OCI-LY7 (cell line): ENCODE data around the gene RPL39. TPM values are rescaled to one million over a fixed set of nuclear protein-coding genes. Genes with fewer than 3 reads are reported as not detected.
A peak's percentile ranks its signal among the peaks of the same experiment; 100 is the strongest.

Experiments used
- BruUV-seq: library from RNA; stranded (reverse); fragments of 400-500 nt; replicated peaks from 2 replicates; lab custom pipeline; 2021; lab: Mats Ljungman, UMichigan
- CTCF ChIA-PET: fragments of 300-600 bp; sonication (Branson Sonifier 250); formaldehyde crosslinking; loops from one replicate; lab custom pipeline; 2022; ENCODE audit warnings: antibody characterized with exemption; ENCODE audit not compliant: unreplicated experiment; lab: Charles Lee
- POLR2A ChIA-PET: fragments of 300-600 bp; sonication (Branson Sonifier 250); formaldehyde crosslinking; loops from one replicate; lab custom pipeline; 2022; ENCODE audit warnings: antibody characterized with exemption; lab: Charles Lee
- DNase-seq: peaks from one replicate; pipeline ENCODE4 v3.0.0-alpha.2; 2015; ENCODE audit warnings: low spot score
- H2AFZ ChIP-seq: fragments of 200-600 bp; sonication (generic), shearing (Covaris generic); 2 replicates; pipeline ENCODE4 v1.6.1; 2014; ENCODE audit warnings: mild to moderate bottlenecking, antibody characterized with exemption, low read length, moderate library complexity
- H3K27ac ChIP-seq: fragments of 200-600 bp; sonication (generic); 2 replicates; pipeline ENCODE4 v1.5.1; 2014; ENCODE audit warnings: mixed run types, low read depth, mild to moderate bottlenecking, moderate library complexity, low read length, inconsistent platforms; ENCODE audit not compliant: poor library complexity, severe bottlenecking
- H3K36me3 ChIP-seq: fragments of 200-600 bp; sonication (generic); 2 replicates; pipeline ENCODE4 v1.6.1; 2014; ENCODE audit warnings: mild to moderate bottlenecking, antibody characterized with exemption, low read length, moderate library complexity, mixed read lengths; ENCODE audit not compliant: insufficient read depth
- H3K4me1 ChIP-seq: fragments of 200-600 bp; sonication (generic); 2 replicates; pipeline ENCODE4 v1.5.1; 2014; ENCODE audit warnings: mild to moderate bottlenecking, low read length; ENCODE audit not compliant: insufficient read depth, poor library complexity, severe bottlenecking
- H3K4me2 ChIP-seq: fragments of 200-600 bp; sonication (generic); 2 replicates; pipeline ENCODE4 v1.6.1; 2014; ENCODE audit warnings: mild to moderate bottlenecking, low read length
- H3K4me3 ChIP-seq: fragments of 200-600 bp; sonication (generic); 2 replicates; pipeline ENCODE4 v1.5.1; 2014; ENCODE audit warnings: mild to moderate bottlenecking, low read depth, low read length; ENCODE audit not compliant: poor library complexity, severe bottlenecking
- H3K79me2 ChIP-seq: fragments of 200-600 bp; sonication (generic); 2 replicates; pipeline ENCODE4 v1.6.1; 2016; ENCODE audit warnings: low read depth, mild to moderate bottlenecking, low read length, moderate library complexity, mixed read lengths; ENCODE audit not compliant: insufficient read depth
- H3K9me2 ChIP-seq: fragments of 200-600 bp; sonication (generic); 2 replicates; pipeline ENCODE4 v1.6.1; 2016; ENCODE audit warnings: mild to moderate bottlenecking, low read length, mixed read lengths; ENCODE audit not compliant: insufficient read depth
- H3K9me3 ChIP-seq: fragments of 200-600 bp; sonication (generic); 2 replicates; pipeline ENCODE4 v1.6.1; 2014; ENCODE audit warnings: mild to moderate bottlenecking, mixed run types, low read length, mixed read lengths
- H4K20me1 ChIP-seq: fragments of 200-600 bp; sonication (generic); 2 replicates; pipeline ENCODE4 v1.6.1; 2014; ENCODE audit warnings: mild to moderate bottlenecking, antibody characterized with exemption, low read length, moderate library complexity, mixed read lengths; ENCODE audit not compliant: insufficient read depth
- EZH2phosphoT487 ChIP-seq: fragments of 200-600 bp; sonication (generic); IDR thresholded peaks from 2 replicates; pipeline ENCODE4 v1.6.1; 2018; ENCODE audit warnings: low read depth, borderline replicate concordance, mild to moderate bottlenecking, mixed run types, antibody characterized with exemption, low read length, moderate library complexity, mixed read lengths
- intact Hi-C: fragments of 100-400 bp; cut with micrococcal nuclease; formaldehyde crosslinking; loops from one replicate; pipeline ENCODE4 v1.10.0; 2022; ENCODE audit not compliant: unreplicated experiment
- total RNA-seq, 2 experiments: library from RNA; depleted of rRNA in 1 of 2; stranded (reverse); fragments of >200 nt in 1 of 2; shearing (Covaris generic) in 1 of 2; gene quantifications; 2 replicates each; pipeline ENCODE4 v1.2.3, GENCODE V29; 2014 to 2022
- TF ChIP-seq, protein P1 (sequence below): fragments of 200-600 bp; sonication (generic); conservative IDR thresholded peaks from 2 replicates; pipeline ENCODE4 v1.5.1; 2014; ENCODE audit warnings: mild to moderate bottlenecking, antibody characterized with exemption, low read length, moderate library complexity, mixed read lengths

RPL39 gene
- total RNA-seq, 2 experiments from 2014 or later, result 2,070 to 2,118 TPM

DNA sequence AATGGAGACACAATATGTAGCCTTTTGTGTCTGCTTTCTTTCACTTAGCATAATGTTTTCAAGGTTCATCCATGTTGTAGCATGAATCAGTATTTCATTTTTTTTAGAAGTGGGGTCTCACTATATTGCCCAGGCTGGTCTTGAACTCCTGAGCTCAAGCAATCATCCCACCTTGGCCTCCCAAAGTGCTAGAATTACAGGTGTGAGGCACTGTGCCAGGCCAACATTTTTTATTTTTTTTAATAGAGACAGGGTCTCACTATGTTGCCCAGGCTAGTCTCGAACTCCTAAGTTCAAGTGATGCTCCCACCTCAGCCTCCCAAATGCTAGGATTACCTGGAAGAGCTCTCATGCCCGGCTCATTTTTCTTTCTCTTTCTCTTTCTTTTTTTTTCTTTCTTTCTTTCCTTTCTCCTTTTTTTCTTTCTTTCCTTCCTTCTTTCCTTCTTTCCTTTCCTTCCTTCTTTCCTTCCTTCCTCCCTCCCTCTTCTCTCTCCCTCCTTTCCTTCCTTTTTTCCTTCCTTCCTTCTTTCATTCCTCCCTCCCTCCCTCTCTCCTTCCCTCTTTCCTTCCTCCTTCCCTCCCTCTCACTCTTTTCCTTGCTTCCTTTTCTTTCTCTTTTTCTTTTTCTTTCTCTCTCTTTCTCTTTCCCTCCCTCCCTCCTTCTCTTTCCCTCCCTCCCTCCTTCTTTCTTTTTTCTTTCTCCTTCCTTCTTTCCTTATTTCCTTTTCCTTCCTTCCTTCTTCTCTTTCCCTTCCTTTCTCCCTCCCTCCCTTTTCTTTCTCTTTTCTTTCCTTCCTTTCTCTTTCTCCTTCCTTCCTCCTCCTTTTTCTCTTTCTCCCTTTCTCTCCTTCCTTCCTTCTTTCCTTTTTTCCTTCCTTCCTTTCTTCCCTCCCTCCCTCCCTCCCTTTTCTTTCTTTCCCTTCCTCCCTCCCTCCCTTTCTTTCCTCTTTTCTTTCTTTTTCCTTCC, 10.1 kb upstream of the RPL39 start:
- DNase-seq, result no peak
- Histone ChIP-seq H3K4me1 (no peaks in the 10 kb centered on the region), H2AFZ (no peak overlapping the region), H3K9me2 (no peaks in the 10 kb centered on the region), H4K20me1 (no peaks in the 10 kb centered on the region), H3K27ac (no peak overlapping the region), H3K9me3 (no peaks in the 10 kb centered on the region), H3K4me2 (no peak overlapping the region), H3K79me2 (no peaks in the 10 kb centered on the region), H3K36me3 (no peaks in the 10 kb centered on the region), H3K4me3 (no peak overlapping the region)
- ChIA-PET CTCF (no interaction called here), POLR2A (interaction anchor here (0.8 to 1.5 kb wide), 2 partner anchors 8 to 10 kb away, joined by 4 read pairs; partner anchors contain the start of gene RPL39)
- no TSS peak for BruUV-seq
- no peak for TF ChIP-seq EZH2phosphoT487
- intact Hi-C loops, result no loop called here

DNA sequence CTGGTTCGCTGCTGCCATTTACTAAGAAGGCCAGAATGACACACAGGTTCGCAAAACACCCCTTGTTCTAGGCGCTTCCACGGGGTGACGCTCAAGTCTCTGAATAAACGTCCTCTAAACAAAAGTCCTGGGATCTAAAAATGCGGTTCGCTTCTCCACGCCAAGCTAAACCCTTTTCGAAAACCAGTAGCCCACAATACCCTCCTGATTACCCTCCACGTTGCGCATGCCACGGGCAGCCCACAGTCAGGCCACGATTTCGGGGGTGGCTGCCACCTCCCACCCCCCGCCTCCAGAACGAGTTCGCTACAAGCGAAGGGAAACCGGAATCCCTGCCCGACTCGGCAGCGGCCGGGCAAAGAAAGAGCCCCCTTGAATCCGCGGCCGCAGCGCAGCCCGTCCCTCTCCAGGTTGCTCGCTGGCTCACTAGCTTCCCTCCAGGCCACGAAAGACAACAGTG, 423 bp downstream of the RPL39 start:
- Histone ChIP-seq H3K36me3 (peaks cover 51% of the 10 kb centered on the region), H3K4me1 (peaks cover 33% of the 10 kb centered on the region), H2AFZ (no peak overlapping the region), H3K79me2 (peaks cover 65% of the 10 kb centered on the region), H3K27ac (peak overlapping the region; percentile 95), H3K4me3 (peak overlapping the region; percentile 99), H3K9me3 (no peaks in the 10 kb centered on the region), H4K20me1 (peaks cover 11% of the 10 kb centered on the region), H3K9me2 (no peaks in the 10 kb centered on the region), H3K4me2 (peak overlapping the region; percentile 97)
- intact Hi-C loops, result loop anchor here (1.0 to 5.0 kb wide), 3 partner anchors 61 to 90 kb away; partner anchors contain the start of gene UPF3B
- DNase-seq, result peak; percentile 51
- BruUV-seq, result no TSS peak
- TF ChIP-seq, protein P1, sequence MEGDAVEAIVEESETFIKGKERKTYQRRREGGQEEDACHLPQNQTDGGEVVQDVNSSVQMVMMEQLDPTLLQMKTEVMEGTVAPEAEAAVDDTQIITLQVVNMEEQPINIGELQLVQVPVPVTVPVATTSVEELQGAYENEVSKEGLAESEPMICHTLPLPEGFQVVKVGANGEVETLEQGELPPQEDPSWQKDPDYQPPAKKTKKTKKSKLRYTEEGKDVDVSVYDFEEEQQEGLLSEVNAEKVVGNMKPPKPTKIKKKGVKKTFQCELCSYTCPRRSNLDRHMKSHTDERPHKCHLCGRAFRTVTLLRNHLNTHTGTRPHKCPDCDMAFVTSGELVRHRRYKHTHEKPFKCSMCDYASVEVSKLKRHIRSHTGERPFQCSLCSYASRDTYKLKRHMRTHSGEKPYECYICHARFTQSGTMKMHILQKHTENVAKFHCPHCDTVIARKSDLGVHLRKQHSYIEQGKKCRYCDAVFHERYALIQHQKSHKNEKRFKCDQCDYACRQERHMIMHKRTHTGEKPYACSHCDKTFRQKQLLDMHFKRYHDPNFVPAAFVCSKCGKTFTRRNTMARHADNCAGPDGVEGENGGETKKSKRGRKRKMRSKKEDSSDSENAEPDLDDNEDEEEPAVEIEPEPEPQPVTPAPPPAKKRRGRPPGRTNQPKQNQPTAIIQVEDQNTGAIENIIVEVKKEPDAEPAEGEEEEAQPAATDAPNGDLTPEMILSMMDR, result peak; percentile 50; the same call in 1 of the 2 replicates
- TF ChIP-seq EZH2phosphoT487, result no peak
- ChIA-PET CTCF (interaction anchor here (1.1 kb wide), 1 partner anchor 16 kb away, joined by 3 read pairs; no protein-coding TSS in a partner anchor), POLR2A (interaction anchor here (0.9 to 2.1 kb wide), 12 partner anchors 9 to 220 kb away, joined by 3 to 7 read pairs (median 4); partner anchors contain the start of genes SEPTIN6 and UPF3B)

GRCh38 chrX:119784747-119785446, 6.5 kb downstream of the RPL39 start:
- ChIA-PET POLR2A (interaction anchor here (0.5 to 1.0 kb wide), 3 partner anchors 11 to 232 kb away, joined by 3 to 6 read pairs (median 5); partner anchors contain the start of gene SOWAHD), CTCF (no interaction called here)
- TF ChIP-seq, protein P1, result peak; percentile 69
- TF ChIP-seq EZH2phosphoT487, result no peak
- no peak overlapping the region for H3K4me3 ChIP-seq
- H2AFZ ChIP-seq, result no peak overlapping the region
- H3K27ac ChIP-seq, result no peak overlapping the region
- peaks cover 13% of the 10 kb centered on the region for H4K20me1 ChIP-seq
- 0 out of 2 replicates have a peak overlapping the region, but pooled peaks have one; percentile 16 for H3K4me2 ChIP-seq
- H3K9me2 ChIP-seq, result no peaks in the 10 kb centered on the region
- peaks cover 36% of the 10 kb centered on the region for H3K4me1 ChIP-seq
- DNase-seq, result peak; percentile 27
- no peaks in the 10 kb centered on the region for H3K9me3 ChIP-seq
- no TSS peak for BruUV-seq
- peaks cover 54% of the 10 kb centered on the region for H3K79me2 ChIP-seq
- peaks cover 89% of the 10 kb centered on the region for H3K36me3 ChIP-seq
- intact Hi-C loops, result no loop called here
